GM19463 (cell line): ENCODE measurements around the gene SH3RF2.
A peak's percentile ranks its signal among the peaks of the same experiment; 100 is the strongest.

ENCODE experiments used
- ATAC-seq: cut with Tn5 transposase; IDR thresholded peaks from one replicate; pipeline ENCODE4 v1.9.1; 2021; ENCODE audit warnings: mild to moderate bottlenecking, moderate library complexity; ENCODE audit not compliant: unreplicated experiment

Gene SH3RF2

GRCh38 chr5:145920542-145921210 lies 15.7 kb upstream of the SH3RF2 start:
- no peak for ATAC-seq

- no peak for ATAC-seq
These were observed 15.2 kb upstream of the SH3RF2 start for GRCh38 chr5:145921211-145921610.

- ATAC-seq = no peak
These were observed 14.3 kb upstream of the SH3RF2 start for GRCh38 chr5:145922059-145922458.

DNA sequence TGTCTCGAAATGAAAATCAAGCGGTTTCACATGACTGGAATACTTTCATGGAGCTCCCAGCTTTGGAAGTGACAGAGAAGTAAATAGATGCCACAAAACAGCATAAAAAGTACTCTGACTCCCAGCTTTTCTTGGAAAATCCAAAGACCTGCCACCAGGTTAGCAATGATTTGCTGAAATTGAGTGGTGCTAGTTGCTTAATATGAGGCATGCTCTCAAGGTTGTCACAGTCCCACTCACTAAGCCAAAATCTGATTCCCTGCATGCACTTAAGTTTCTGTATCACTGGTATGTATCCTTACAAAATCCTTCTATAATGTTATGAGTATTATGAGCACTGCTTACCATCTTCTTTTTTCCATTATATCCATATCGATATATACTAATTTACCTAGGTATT lies 13.0 kb upstream of the SH3RF2 start:
- ATAC-seq = no peak

- no peak for ATAC-seq
These were observed 11.5 kb upstream of the SH3RF2 start for GRCh38 chr5:145924849-145925248.

DNA sequence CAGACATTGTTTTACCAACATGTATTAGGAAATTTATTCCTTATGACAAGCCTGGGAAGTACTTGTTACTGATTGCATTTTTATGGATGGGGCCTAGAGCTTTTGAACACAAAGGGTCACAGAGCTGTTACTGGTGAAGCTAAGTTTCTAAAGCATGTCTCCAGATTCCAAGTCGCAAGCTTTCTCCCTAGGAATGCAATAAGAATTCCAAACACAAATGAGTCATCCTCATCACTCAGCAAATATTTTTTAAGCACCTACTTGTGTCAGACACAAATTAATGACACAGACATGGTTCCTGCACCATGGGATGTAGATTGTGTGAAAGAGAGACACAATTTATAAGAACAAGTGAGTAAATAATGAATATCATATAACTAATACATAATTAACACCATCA lies 11.0 kb upstream of the SH3RF2 start:
- no peak for ATAC-seq

- ATAC-seq = no peak
These were observed 10.6 kb upstream of the SH3RF2 start for GRCh38 chr5:145925803-145926202.

DNA sequence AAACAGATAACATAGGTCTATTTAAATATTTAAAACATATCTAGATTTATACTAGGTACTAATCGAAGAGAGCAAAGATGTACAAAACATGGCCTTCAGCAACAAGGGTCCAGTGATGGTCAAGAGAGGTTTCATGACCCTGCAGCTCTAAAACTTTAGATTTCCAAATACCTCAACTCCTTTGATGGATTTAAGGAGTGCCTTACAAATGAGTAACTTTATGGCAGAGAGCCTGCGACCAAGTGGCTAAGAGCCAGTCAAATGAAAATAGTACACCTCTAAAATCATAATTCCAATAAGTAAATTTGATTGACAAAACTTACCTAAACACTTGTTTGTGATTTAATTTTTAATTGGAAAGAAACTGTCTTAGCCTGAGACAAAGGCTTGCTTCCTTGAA lies 4.7 kb upstream of the SH3RF2 start:
- ATAC-seq = no peak

GRCh38 chr5:145934276-145934675 lies 2.1 kb upstream of the SH3RF2 start:
- no peak for ATAC-seq

DNA sequence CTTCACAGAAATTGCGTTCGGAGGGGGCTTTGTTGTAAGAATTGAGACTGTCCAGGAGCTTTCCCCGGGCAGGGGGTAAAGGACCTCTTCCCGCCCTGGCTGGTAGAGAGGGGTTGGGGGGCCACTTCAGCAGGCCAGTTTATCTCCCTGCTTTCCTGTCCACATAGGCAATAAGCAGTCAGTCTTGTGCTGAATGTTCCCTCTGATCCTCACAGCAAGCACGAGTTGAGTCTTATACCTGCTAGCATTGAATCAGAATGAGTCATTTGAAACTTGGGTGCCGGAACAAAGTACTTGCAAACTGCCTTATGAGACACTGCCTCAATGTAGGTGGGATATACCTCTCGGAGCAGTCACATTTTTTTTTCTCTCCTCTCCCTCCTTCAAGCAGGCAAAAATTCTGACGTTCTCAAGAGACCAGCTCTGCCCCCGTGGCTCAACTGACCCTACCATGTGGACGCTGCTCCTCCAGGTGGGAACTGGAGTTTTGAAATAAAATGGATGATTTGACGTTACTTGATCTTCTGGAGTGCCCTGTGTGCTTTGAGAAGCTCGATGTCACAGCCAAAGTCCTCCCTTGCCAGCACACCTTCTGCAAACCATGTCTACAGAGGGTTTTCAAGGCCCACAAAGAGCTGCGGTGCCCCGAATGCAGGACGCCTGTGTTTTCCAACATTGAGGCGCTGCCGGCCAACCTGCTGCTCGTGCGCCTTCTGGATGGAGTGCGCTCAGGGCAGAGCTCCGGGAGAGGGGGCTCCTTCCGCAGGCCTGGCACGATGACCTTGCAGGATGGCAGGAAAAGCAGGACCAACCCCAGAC lies 1.3 kb downstream of the SH3RF2 start:
- ATAC-seq = peak; percentile 36

DNA sequence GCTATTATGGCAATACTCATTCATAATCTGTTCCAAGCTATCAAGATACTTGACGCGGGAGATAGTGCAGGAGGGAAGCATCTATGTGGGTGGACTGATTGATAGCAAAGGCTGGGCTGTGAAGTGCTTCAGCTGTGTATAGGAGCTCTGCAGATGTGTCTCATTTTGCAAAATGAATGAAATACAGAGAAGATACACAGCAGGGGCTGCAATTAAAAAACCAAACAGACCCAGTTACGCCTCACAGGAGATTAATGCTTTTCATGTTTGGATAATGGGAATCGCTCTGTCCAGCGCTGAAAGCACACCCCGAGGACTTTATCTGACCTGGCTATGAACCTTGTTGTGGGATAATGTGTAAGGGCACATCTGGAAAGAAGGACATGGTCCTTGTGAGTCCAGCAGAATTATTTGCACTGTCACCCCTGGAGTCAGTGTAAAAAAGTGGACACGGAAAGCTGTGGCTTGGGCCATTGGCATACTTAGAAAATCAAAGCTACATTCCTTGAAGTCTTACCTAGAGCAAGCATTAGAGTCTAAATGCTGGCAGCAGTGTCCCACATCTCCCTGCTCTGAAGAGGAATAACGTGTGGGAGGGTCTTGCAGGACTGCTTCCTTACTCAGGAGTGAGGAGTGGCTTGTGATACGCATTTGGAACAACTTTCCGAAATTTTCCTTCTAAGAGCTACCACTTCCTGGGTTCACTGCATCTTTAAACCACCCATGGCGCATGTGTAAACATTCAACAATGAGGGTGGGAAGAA lies 2.6 kb downstream of the SH3RF2 start:
- no peak for ATAC-seq

GRCh38 chr5:145939540-145940065 lies 3.2 kb downstream of the SH3RF2 start:
- ATAC-seq = no peak

DNA sequence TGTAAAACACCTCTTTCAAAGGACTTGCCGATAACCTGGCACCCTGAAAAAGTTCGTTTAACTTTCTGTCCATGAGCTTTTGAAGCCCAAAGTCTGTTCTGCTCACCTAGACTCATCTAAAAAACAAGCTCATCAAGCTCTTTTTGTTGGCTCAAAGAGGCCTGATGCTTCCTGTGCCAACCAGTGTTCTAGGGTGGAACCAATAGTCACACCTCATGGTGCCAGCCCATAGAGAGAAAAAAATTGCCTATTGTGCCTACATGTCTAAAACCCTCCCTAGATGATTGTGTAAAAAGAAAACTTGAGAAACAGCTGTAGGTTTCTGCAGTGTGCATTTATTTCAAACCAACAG lies 4.7 kb downstream of the SH3RF2 start:
- no peak for ATAC-seq

GRCh38 chr5:145941448-145942130 lies 5.2 kb downstream of the SH3RF2 start:
- ATAC-seq = no peak

- no peak for ATAC-seq
These were observed 5.8 kb downstream of the SH3RF2 start for GRCh38 chr5:145942201-145942600.

DNA sequence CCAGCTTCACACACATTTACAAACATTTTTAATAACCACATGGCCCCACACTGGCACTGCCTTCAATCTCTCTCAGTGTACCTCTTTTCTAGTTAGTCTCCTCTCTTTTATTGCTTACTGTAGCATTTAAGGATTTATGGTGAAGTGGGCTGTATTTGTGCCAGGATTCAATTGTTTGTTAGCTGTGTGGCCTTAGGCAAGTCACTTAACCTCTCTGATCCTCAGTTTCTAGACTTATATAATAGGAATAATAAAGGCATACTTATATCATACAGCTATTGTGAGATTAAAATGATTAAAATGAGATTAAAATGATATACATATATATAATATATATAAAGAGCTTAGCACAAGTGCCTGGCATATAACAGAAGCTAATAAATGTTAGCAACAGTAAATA lies 6.4 kb downstream of the SH3RF2 start:
- ATAC-seq = no peak

- ATAC-seq = no peak
These were observed 7.3 kb downstream of the SH3RF2 start for GRCh38 chr5:145943674-145944121.

- no peak for ATAC-seq
These were observed 8.0 kb downstream of the SH3RF2 start for GRCh38 chr5:145944328-145944727.

GRCh38 chr5:145945620-145946111 lies 9.3 kb downstream of the SH3RF2 start:
- ATAC-seq = no peak

DNA sequence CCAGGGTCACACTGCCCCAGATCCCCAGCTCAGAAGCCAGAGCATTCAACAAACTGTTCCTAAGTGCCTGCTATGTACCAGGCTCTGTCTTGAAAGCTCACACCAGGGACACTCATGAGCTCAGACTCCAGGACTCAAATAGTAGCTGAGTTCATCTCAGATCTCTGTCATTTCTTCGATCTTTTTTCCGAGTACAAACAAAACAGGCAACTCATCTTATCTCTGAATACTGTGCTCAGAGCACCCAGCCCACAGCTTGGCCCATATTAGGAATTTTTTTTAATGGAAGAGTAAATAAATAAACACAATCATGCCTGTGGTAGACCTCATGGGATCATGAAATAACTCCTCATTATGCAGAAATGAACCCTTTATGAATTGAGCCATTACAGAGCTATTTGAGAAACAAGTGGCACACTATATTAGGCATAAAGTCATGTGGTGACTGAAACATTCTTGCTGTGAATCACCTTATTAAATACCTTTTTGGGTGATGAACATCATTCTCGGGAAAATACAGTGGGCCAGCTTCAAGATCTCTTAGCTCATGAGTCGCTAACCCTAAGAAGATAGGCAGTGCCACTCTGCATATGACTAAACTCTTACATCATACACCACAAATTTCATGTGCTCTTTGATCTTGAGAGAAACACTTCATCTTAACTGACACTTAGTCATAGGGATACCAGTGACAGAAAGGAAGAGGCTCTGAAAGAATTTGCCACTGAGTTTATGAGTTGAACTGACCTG lies 9.9 kb downstream of the SH3RF2 start:
- ATAC-seq = peak; percentile 92
